Stimulated activated naive CD4-positive, alpha-beta T cell treated with Interleukin-2 at 50 U/mL for 16 hours (primary cell): ENCODE results near the gene MSRB3.
"Not testable (repeated sequence)": the region's sequence is repeated elsewhere in the genome, so short reads cannot be mapped to it uniquely, and the experiment has no call there.

Experiments
- DNase-seq: peaks from one replicate; lab custom pipeline; 2025; lab: John Stamatoyannopoulos, UW

MSRB3 gene

DNA sequence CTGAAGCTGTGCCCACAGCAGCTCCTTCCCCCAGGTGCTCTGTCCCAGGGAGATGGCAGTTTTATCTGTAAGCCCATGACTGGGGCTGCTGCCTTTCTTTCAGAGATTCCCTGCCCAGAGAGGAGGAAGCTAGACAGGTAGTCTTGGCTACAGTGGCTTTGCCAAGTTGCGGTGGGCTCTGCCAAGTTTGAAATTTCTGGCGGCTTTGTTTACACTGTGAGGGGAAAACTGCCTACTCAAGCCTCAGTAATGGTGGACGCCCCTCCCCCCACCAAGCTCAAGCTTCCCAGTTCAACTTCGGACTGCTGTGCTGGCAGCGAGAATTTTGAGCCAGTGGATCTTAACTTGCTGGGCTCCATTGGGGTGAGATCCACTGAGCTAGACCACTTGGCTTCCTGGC lies 124.7 kb downstream of the MSRB3 start:
- no peak for DNase-seq

GRCh38 chr12:65407388-65408149 lies 129.1 kb downstream of the MSRB3 start:
- DNase-seq = no peak

DNA sequence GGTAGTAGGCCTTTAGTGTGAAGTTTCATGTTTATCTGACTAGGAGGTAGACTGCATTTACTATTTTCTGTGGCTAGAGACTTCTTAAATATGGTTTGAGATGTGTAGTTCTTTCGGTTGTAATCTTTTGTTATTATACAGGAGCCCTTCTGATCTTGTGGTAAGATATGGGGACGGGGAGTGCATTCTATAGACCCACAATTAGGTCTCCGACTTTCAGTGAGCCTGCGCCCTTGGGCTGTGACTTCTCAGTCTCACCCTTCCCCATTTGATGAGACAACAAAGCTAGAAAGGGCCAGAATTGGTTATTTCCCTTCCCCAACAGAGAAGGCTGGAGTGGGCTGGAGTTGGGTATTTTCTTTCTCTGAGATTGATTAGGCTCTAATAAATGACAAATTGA lies 130.0 kb downstream of the MSRB3 start:
- DNase-seq = no peak

DNA sequence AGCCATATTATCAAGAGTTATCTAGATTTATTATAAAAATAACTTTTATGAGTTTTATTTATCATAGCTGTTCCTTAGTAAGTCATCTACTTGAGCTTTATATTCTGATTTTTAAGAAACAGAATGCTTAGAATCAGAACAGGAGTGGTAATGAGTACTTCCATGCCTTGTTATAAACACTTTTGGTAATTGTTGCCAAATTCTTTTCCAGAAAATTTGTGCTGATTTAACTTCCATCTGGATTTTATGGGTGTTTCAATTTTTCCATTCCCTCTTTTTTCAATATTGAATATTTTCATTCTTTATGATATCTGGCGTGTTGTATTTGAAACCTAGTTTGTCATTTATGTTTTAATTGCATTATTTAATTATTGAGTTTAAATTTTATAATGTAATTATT lies 131.2 kb downstream of the MSRB3 start:
- DNase-seq = no peak

- no peak for DNase-seq
Measured at GRCh38 chr12:65411171-65411570, 132.7 kb downstream of the MSRB3 start.

- DNase-seq = no peak
Measured at GRCh38 chr12:65414526-65414925, 136.0 kb downstream of the MSRB3 start.

DNA sequence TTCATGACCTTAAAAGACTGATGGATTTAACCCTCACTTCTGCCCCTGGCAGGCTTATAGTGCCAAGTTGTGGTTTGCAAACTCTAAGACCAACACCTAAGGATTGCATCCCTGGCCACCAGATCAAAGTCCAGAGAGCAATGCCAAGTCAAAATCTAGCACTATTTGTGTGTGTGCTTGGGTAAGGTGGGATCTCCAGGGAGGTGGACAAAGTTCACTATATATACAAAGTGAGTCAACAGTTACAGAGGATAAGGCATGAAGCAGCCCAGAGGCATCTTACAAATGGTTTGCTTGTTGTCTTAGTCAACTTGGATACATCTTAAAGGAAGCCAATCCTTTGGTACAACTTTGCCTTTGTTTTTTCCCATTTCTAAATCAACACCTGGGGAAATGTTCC lies 137.3 kb downstream of the MSRB3 start:
- no peak for DNase-seq

- DNase-seq = no peak
Measured at GRCh38 chr12:65419284-65420072, 141.0 kb downstream of the MSRB3 start.

DNA sequence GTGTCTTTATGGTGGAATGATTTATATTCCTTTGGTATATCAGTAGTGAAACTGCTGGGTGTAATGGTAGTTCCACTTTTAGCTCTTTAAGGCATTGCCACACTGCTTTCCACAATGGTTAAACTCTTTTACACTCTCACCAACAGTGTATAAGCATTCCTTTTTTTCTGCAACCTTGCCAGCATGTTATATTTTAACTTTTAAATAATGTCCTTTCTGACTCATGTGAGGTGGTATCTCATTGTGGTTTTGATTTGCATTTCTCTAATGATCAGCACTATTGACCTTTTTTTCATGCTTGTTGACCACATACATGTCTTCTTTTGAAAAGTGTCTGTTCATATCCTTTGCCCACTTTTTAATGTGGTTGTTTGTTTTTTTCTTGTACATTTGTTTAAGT lies 142.5 kb downstream of the MSRB3 start:
- DNase-seq = no peak

DNA sequence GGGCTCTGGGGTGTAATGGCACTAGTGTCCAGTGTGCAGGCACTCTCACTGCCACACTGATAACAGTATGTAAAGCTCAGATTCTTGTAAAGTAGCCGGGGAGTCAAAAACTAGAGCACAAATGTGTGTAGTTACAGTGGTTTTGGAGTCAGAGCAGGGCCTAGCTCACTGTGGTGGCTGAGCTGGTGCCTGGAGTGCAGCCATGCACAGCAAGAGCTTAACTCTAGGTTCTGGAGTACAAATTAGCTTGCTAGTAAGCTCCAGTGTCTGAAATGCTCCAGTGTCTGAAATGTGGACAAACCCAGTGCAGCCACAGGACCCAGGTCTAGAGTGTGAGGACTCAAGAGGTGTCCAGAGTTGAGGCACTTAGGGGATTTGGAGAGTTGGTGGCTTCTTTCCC lies 149.2 kb downstream of the MSRB3 start:
- DNase-seq = no peak

DNA sequence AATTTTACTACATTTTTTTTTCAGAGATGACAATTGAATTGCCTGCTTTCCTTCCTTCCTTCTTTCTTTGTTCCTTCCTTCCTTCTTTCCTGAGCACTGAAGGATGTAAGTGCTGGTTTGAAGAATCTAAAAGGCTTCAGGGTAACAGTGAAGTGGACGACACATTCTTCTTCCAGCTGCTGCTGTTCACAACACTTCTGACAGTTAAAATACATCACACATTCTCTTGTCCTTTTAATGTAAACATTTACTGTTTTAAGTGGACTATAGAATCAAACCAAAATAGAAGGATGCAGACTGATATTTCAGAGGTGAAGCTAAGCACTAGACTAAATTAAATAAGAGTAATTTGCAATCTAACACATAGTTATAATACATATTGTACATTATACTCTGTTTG lies 151.5 kb downstream of the MSRB3 start:
- no peak for DNase-seq

GRCh38 chr12:65430571-65431306 lies 152.3 kb downstream of the MSRB3 start:
- no peak for DNase-seq

- no peak for DNase-seq
Measured at GRCh38 chr12:65432114-65432513, 153.6 kb downstream of the MSRB3 start.

DNA sequence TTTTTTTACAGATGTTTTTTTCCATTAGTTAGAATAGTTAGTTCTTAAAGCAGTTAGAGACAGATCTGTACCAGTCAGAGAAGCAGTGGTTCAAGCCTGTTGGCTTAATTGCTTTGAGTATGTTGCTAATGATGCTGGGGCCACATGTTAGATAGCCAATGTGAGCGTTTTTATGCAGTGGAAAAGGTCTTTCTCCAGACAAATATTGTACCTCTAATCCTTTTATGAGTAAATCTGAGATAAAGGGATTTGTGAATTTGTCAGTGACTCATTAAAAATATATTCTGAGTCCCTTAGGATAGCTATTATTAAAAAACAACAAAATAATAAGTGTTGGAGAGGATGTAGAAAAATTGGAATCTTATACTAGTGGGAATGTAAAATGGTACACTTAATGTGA lies 154.2 kb downstream of the MSRB3 start:
- no peak for DNase-seq

DNA sequence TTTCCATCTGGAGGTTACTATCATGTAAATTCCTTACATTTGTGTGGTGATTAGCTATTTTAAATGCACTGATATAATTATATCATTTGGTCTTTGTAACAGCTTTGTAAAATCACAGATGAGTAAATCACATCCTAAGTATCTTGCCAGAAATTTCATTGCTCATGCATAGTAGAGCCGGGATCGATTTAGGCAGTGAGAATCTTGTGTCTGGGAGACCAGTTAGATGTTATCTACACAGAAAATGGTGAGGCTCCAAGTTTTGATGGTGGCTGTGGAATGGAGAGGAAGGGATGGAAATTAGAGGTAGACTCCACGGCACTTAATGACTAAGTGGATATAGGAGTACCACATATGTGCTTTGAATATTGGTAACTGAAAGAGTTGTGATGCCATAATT lies 156.3 kb downstream of the MSRB3 start:
- no peak for DNase-seq

GRCh38 chr12:65443038-65443437 lies 164.6 kb downstream of the MSRB3 start:
- no peak for DNase-seq

DNA sequence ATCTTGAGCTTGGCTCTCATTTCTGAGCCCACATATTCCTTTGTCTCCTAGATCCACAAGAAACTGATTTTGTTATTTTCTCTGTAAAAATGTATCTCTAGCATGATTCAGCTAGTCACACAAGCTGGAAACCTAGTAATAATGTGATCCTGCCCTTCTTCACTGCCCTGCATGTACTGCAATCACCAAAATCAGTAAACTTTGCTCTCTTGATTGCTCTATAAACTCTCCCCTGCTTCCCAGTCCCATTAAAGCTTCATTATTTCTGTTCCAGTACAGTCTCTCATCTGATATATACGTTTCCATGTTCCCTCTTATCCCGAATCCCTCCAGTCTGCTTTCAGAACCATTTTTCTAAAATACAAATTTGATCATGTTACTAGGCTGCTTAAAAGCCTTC lies 166.5 kb downstream of the MSRB3 start:
- DNase-seq = no peak

DNA sequence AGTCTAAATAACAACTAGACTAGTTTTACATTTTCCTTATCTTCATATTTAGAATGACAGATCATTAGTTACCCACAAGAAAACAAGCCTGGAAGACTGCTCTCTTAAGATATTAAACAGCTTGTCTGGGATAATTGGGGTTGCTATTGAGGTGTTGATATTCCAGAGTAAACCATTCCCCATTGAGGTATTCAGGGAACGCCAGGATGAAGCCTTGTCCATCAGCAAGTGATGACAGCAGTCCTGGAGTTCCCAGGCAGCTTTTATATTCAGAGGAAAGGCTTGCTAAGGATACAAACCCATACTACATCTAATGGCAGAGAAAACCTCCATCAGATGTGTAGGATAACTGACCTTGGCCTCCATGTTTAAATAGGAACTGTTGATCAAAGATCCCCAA lies 168.4 kb downstream of the MSRB3 start:
- DNase-seq = no peak

- no peak for DNase-seq
Measured at GRCh38 chr12:65449400-65449799, 170.9 kb downstream of the MSRB3 start.

- no peak for DNase-seq
Measured at GRCh38 chr12:65450625-65451024, 172.1 kb downstream of the MSRB3 start.

- no peak for DNase-seq
Measured at GRCh38 chr12:65454115-65454787, 175.8 kb downstream of the MSRB3 start.

GRCh38 chr12:65457341-65457740 lies 178.9 kb downstream of the MSRB3 start:
- not testable (repeated sequence) for DNase-seq
